ENCODE data around the gene CALM3.
A peak's percentile ranks its signal among the peaks of the same experiment; 100 is the strongest.

CALM3 gene

GRCh38 chr19:46659151-46660007 is 58.2 kb downstream of the CALM3 start:
- Histone ChIP-seq H3K27ac (peak overlapping the region in 5 of 21 experiments; percentile 3 to 66 (median 23)), H3K4me3 (peak overlapping the region in 3 of 7 experiments; percentile 49 to 57 (median 52))

GRCh38 chr19:46660008-46660517 is 58.9 kb downstream of the CALM3 start:
- Histone ChIP-seq H3K27ac (peak overlapping the region in 9 of 21 experiments; percentile 0 to 79 (median 47)), H3K4me3 (peak overlapping the region; percentile 43 to 57 (median 49))
